ENCODE measurements around the gene CWC25.

DNA sequence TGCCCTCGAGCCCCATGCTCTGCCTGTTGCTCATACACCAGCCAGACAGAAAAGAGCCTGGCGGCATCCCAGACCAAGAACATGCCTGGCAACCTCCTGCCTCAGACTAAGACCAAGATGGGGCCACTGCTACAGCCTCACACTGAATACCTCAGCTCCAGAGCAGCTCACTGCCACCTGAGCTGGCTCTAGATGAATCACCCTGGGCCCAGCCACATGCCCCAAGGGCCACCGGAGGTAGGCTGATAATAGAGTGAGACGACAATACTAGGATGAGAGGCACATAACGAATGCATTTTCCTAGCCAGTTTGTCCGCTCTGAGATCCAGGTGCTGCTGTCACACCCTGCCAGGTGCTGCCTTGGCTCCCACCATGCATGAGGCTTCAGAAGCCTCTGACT is 38.7 kb downstream of the CWC25 start:
- TF ChIP-seq, protein P1, sequence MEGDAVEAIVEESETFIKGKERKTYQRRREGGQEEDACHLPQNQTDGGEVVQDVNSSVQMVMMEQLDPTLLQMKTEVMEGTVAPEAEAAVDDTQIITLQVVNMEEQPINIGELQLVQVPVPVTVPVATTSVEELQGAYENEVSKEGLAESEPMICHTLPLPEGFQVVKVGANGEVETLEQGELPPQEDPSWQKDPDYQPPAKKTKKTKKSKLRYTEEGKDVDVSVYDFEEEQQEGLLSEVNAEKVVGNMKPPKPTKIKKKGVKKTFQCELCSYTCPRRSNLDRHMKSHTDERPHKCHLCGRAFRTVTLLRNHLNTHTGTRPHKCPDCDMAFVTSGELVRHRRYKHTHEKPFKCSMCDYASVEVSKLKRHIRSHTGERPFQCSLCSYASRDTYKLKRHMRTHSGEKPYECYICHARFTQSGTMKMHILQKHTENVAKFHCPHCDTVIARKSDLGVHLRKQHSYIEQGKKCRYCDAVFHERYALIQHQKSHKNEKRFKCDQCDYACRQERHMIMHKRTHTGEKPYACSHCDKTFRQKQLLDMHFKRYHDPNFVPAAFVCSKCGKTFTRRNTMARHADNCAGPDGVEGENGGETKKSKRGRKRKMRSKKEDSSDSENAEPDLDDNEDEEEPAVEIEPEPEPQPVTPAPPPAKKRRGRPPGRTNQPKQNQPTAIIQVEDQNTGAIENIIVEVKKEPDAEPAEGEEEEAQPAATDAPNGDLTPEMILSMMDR (IDR thresholded peaks at IDR 0.05), result no peak
- TF ChIP-seq POLR2A (IDR thresholded peaks at IDR 0.05), result no peak

All from heart left ventricle (tissue), 13 donors.